ENCODE data around the gene OPHN1.

Gene OPHN1

GRCh38 chrX:68179355-68179754 lies 253.9 kb downstream of the OPHN1 start:
- H3K36me3 ChIP-seq (ENCODE audit: insufficient read depth): no peaks in the 10 kb centered on the region
- H3K4me1 ChIP-seq (ENCODE audit: low read depth, poor library complexity, severe bottlenecking): no peaks in the 10 kb centered on the region
- no peaks in the 10 kb centered on the region for H3K79me2 ChIP-seq (ENCODE audit: insufficient read depth, low read depth)
- no peaks in the 10 kb centered on the region for H3K27me3 ChIP-seq (ENCODE audit: insufficient read depth, low read depth)
- H3K4me2 ChIP-seq: no peak overlapping the region
- no peak overlapping the region for H3K4me3 ChIP-seq (IDR thresholded peaks at IDR 0.05; ENCODE audit: insufficient read depth, low read depth, low read length)
- no peak overlapping the region for H3K9ac ChIP-seq
- TF ChIP-seq, protein P1, sequence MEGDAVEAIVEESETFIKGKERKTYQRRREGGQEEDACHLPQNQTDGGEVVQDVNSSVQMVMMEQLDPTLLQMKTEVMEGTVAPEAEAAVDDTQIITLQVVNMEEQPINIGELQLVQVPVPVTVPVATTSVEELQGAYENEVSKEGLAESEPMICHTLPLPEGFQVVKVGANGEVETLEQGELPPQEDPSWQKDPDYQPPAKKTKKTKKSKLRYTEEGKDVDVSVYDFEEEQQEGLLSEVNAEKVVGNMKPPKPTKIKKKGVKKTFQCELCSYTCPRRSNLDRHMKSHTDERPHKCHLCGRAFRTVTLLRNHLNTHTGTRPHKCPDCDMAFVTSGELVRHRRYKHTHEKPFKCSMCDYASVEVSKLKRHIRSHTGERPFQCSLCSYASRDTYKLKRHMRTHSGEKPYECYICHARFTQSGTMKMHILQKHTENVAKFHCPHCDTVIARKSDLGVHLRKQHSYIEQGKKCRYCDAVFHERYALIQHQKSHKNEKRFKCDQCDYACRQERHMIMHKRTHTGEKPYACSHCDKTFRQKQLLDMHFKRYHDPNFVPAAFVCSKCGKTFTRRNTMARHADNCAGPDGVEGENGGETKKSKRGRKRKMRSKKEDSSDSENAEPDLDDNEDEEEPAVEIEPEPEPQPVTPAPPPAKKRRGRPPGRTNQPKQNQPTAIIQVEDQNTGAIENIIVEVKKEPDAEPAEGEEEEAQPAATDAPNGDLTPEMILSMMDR (conservative IDR thresholded peaks at IDR 0.05; ENCODE audit: low read depth, low read length): no peak
- H4K20me1 ChIP-seq (ENCODE audit: insufficient read depth): no peaks in the 10 kb centered on the region
- H3K27ac ChIP-seq: no peak overlapping the region
- no peak overlapping the region for H2AFZ ChIP-seq (ENCODE audit: low read depth)

- Histone ChIP-seq H2AFZ (ENCODE audit: low read depth) (no peak overlapping the region), H3K4me3 (IDR thresholded peaks at IDR 0.05; ENCODE audit: insufficient read depth, low read depth, low read length) (no peak overlapping the region), H3K27ac (no peak overlapping the region), H3K79me2 (ENCODE audit: insufficient read depth, low read depth) (no peaks in the 10 kb centered on the region), H3K27me3 (ENCODE audit: insufficient read depth, low read depth) (no peaks in the 10 kb centered on the region), H3K4me2 (no peak overlapping the region), H4K20me1 (ENCODE audit: insufficient read depth) (no peaks in the 10 kb centered on the region), H3K9ac (no peak overlapping the region), H3K4me1 (ENCODE audit: low read depth, poor library complexity, severe bottlenecking) (no peaks in the 10 kb centered on the region), H3K36me3 (ENCODE audit: insufficient read depth) (no peaks in the 10 kb centered on the region)
- TF ChIP-seq, protein P1 (conservative IDR thresholded peaks at IDR 0.05; ENCODE audit: low read depth, low read length): no peak
These were observed 255.8 kb downstream of the OPHN1 start for GRCh38 chrX:68177542-68177941.

GRCh38 chrX:68175562-68175961 lies 257.7 kb downstream of the OPHN1 start:
- no peaks in the 10 kb centered on the region for H3K79me2 ChIP-seq (ENCODE audit: insufficient read depth, low read depth)
- H3K9ac ChIP-seq: no peak overlapping the region
- no peaks in the 10 kb centered on the region for H4K20me1 ChIP-seq (ENCODE audit: insufficient read depth)
- H3K27me3 ChIP-seq (ENCODE audit: insufficient read depth, low read depth): no peaks in the 10 kb centered on the region
- no peaks in the 10 kb centered on the region for H3K36me3 ChIP-seq (ENCODE audit: insufficient read depth)
- TF ChIP-seq, protein P1 (conservative IDR thresholded peaks at IDR 0.05; ENCODE audit: low read depth, low read length): no peak
- H3K4me3 ChIP-seq (IDR thresholded peaks at IDR 0.05; ENCODE audit: insufficient read depth, low read depth, low read length): no peak overlapping the region
- no peaks in the 10 kb centered on the region for H3K4me1 ChIP-seq (ENCODE audit: low read depth, poor library complexity, severe bottlenecking)
- no peak overlapping the region for H2AFZ ChIP-seq (ENCODE audit: low read depth)
- no peak overlapping the region for H3K4me2 ChIP-seq
- no peak overlapping the region for H3K27ac ChIP-seq

GRCh38 chrX:68163441-68163840 lies 269.9 kb downstream of the OPHN1 start:
- Histone ChIP-seq H3K4me1 (ENCODE audit: low read depth, poor library complexity, severe bottlenecking) (no peaks in the 10 kb centered on the region), H3K4me3 (IDR thresholded peaks at IDR 0.05; ENCODE audit: insufficient read depth, low read depth, low read length) (no peak overlapping the region), H4K20me1 (ENCODE audit: insufficient read depth) (no peaks in the 10 kb centered on the region), H3K79me2 (ENCODE audit: insufficient read depth, low read depth) (no peaks in the 10 kb centered on the region), H3K27ac (no peak overlapping the region), H3K9ac (no peak overlapping the region), H2AFZ (ENCODE audit: low read depth) (no peak overlapping the region), H3K27me3 (ENCODE audit: insufficient read depth, low read depth) (no peaks in the 10 kb centered on the region), H3K4me2 (no peak overlapping the region), H3K36me3 (ENCODE audit: insufficient read depth) (no peaks in the 10 kb centered on the region)
- TF ChIP-seq, protein P1 (conservative IDR thresholded peaks at IDR 0.05; ENCODE audit: low read depth, low read length): no peak
